ENCODE data around the gene CFAP298. TPM values are rescaled to one million over a fixed set of nuclear protein-coding genes. Genes with fewer than 3 reads are reported as not detected.

The CFAP298 gene
- total RNA-seq, 1 donor from 2014 or later = 52.0 TPM

DNA sequence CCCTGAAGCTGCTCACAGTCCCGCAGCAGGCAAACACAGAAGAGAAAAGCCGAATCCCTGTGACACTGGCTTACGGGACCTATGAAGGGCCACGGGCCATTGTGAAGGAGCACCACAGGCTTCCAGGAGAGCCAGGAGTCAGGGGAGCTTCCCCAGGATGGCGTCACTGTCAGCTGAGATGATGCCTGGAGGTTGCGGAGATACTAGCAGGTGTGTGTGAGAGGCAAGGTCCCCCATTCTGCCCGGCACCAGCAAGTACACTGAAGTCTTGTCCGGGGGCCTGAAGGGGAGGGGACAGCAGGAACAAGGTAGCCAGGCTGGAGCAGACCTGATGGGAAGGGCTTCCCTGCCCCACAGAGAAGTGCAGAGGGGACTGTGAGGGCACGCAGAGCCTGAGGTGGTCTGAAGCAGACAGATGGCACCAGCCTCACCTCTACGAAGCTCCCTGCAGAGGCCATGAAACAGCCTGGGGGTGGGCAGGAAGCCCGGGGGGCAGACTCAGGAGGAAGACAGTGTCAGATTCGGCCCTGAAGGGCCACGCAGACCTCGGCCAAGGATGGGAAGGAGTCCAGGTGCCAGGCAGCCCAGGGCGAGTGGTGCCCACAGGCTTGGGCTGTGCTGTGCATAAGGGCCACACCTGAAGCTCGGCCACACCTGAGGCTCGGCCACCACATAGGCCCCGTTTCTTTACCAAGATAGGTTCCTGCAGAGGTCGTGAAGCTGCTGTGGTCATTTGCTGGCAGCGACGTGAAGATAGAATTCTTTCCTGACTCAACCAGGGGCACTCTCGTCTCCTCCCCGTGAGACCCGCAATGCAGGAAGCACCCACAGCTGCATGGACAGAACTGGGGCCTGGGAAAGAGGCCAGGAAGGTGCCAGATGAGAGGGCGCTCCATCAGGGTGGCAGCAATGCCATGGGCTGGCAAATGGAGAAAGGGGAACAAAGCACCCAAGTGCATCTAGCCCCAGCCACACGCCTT is 36.9 kb downstream of the CFAP298 start:
- H3K4me2 ChIP-seq = no peak overlapping the region
- no peaks in the 10 kb centered on the region for H3K36me3 ChIP-seq
- Mint-ChIP-seq H3K9me3 (no peaks in the 10 kb centered on the region), H3K4me3 (no peak overlapping the region), H3K27me3 (ENCODE audit: insufficient read depth, low read depth) (no peaks in the 10 kb centered on the region), H3K27ac (peak overlapping the region; percentile 57), H3K4me1 (peaks cover 7% of the 10 kb centered on the region), H3K36me3 (no peaks in the 10 kb centered on the region)
- H2AFZ ChIP-seq (replicated peaks) = no peak overlapping the region
- no peak overlapping the region for H3K4me3 ChIP-seq
- no peaks in the 10 kb centered on the region for H3K79me2 ChIP-seq (ENCODE audit: low read depth)
- DNase-seq (ENCODE audit: low spot score) = no peak
- H3K27me3 ChIP-seq = peaks cover 4% of the 10 kb centered on the region
- no peaks in the 10 kb centered on the region for H3K4me1 ChIP-seq
- H4K20me1 ChIP-seq (ENCODE audit: low read depth) = no peaks in the 10 kb centered on the region
- no peak overlapping the region for H3K9ac ChIP-seq
- H3F3A ChIP-seq (ENCODE audit: low read depth) = no peaks in the 10 kb centered on the region
- no peak for TF ChIP-seq CTCF (IDR thresholded peaks at IDR 0.05)
- no peak for TF ChIP-seq EZH2 (IDR thresholded peaks at IDR 0.05)
- no peak for TF ChIP-seq EZH2phosphoT487 (IDR thresholded peaks at IDR 0.05)
- no peak overlapping the region for H3K27ac ChIP-seq
- no peaks in the 10 kb centered on the region for H3K9me3 ChIP-seq (ENCODE audit: low read depth)

GRCh38 chr21:32572574-32573420 is 39.4 kb downstream of the CFAP298 start:
- Histone ChIP-seq H3K27ac (no peak overlapping the region), H3K27me3 (peaks cover 11% of the 10 kb centered on the region), H3K36me3 (no peaks in the 10 kb centered on the region), H3F3A (ENCODE audit: low read depth) (no peaks in the 10 kb centered on the region), H2AFZ (replicated peaks) (peak overlapping the region; percentile 19), H3K79me2 (ENCODE audit: low read depth) (no peaks in the 10 kb centered on the region), H3K4me1 (peaks cover 4% of the 10 kb centered on the region), H3K9me3 (ENCODE audit: low read depth) (no peaks in the 10 kb centered on the region), H3K9ac (no peak overlapping the region), H4K20me1 (ENCODE audit: low read depth) (no peaks in the 10 kb centered on the region), H3K4me2 (no peak overlapping the region), H3K4me3 (no peak overlapping the region)
- Mint-ChIP-seq H3K9me3 (no peaks in the 10 kb centered on the region), H3K27me3 (ENCODE audit: insufficient read depth, low read depth) (no peaks in the 10 kb centered on the region), H3K36me3 (no peaks in the 10 kb centered on the region), H3K4me3 (no peak overlapping the region), H3K27ac (no peak overlapping the region), H3K4me1 (peaks cover 11% of the 10 kb centered on the region)
- no peak for DNase-seq (ENCODE audit: low spot score)
- TF ChIP-seq EZH2phosphoT487 (IDR thresholded peaks at IDR 0.05) (no peak), EZH2 (IDR thresholded peaks at IDR 0.05) (no peak), CTCF (IDR thresholded peaks at IDR 0.05) (no peak)

DNA sequence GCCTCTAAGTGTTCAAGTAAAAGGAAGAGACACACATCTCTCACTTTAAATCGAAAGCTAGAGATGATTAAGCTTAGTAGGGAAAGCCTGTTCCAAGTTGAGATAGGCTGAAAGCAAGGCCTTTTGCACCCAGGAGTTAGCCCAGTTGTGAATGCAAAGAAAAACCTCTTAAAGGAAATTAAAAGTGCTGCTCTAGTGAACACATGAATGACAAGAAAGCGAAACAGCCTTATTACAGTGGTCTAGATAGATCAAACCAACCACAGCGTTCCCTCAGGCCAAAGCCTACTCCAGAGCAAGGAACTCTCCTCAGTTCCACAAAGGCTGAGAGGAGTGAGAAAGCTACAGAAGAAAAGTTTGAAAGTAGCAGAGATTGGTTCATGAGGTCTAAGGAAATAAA is 41.7 kb downstream of the CFAP298 start:
- Histone ChIP-seq H3F3A (ENCODE audit: low read depth) (no peaks in the 10 kb centered on the region), H3K4me2 (no peak overlapping the region), H3K27ac (no peak overlapping the region), H2AFZ (replicated peaks) (no peak overlapping the region), H3K9me3 (ENCODE audit: low read depth) (no peaks in the 10 kb centered on the region), H3K4me3 (no peak overlapping the region), H3K9ac (no peak overlapping the region), H3K36me3 (no peaks in the 10 kb centered on the region), H4K20me1 (ENCODE audit: low read depth) (no peaks in the 10 kb centered on the region), H3K4me1 (peaks cover 4% of the 10 kb centered on the region), H3K27me3 (peaks cover 11% of the 10 kb centered on the region), H3K79me2 (ENCODE audit: low read depth) (no peaks in the 10 kb centered on the region)
- Mint-ChIP-seq H3K27ac (no peak overlapping the region), H3K9me3 (peaks cover 2% of the 10 kb centered on the region), H3K27me3 (ENCODE audit: insufficient read depth, low read depth) (peaks cover 2% of the 10 kb centered on the region), H3K4me1 (peaks cover 11% of the 10 kb centered on the region), H3K4me3 (peak overlapping the region; percentile 83), H3K36me3 (peaks cover 5% of the 10 kb centered on the region)
- TF ChIP-seq EZH2phosphoT487 (IDR thresholded peaks at IDR 0.05) = no peak
- no peak for TF ChIP-seq CTCF (IDR thresholded peaks at IDR 0.05)
- no peak for TF ChIP-seq EZH2 (IDR thresholded peaks at IDR 0.05)
- no peak for DNase-seq (ENCODE audit: low spot score)

All from neural progenitor cell (in vitro differentiated cells).